ENCODE data around the gene NBPF15.
"Not testable (repeated sequence)": the region's sequence is repeated elsewhere in the genome, so short reads cannot be mapped to it uniquely, and the experiment has no call there.

Gene NBPF15

DNA sequence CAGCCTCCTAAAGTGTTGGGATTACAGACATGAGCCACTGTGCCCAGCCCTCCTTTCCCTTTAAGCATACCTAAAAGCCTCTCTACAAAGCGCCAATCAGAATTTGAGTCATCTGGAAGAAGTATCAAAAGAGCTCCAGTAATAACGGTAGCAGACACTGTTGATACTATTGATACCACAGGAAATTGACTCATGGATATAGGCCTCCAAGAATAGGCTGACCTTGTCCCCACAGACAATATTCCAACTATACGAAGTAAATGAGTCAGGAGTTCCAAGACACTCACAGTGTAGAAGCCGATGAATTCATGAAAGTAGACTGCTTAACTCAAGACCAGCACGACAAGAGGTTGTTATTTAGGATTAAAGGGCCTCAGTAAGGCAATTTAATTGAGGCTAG is 58.7 kb downstream of the NBPF15 start:
- DNase-seq (ENCODE audit: low spot score); H3K4me3 ChIP-seq; H3K27ac ChIP-seq: not testable (repeated sequence)

- H3K4me3 ChIP-seq; DNase-seq (ENCODE audit: low spot score): not testable (repeated sequence)
These were observed 89.8 kb downstream of the NBPF15 start for GRCh38 chr1:144371651-144372050.

More at GRCh38 chr1:144371651-144372050, 89.8 kb downstream of the NBPF15 start:
- not testable (repeated sequence) for H3K27ac ChIP-seq

All from coronary artery (tissue), 2 donors.